Keratinocyte (primary cell): Measurements from ENCODE around the gene RHOJ. TPM values are rescaled to one million over a fixed set of nuclear protein-coding genes. Genes with fewer than 3 reads are reported as not detected.

Source experiments
- DNase-seq: peaks from one replicate; pipeline ENCODE4 v3.0.0-alpha.2; 2011; ENCODE audit warnings: low read depth, missing footprints, low spot score
- FAIRE-seq: peaks from 2 replicates; lab custom pipeline; 2011; peaks lifted over from hg19 to GRCh38; lab: Jason Lieb, UNC
- H2AFZ ChIP-seq: 2 replicates; pipeline ENCODE4 v1.6.0; 2012; ENCODE audit warnings: low read length, control low read depth, inconsistent platforms; ENCODE audit not compliant: control insufficient read depth
- H3K27ac ChIP-seq: 2 replicates; pipeline ENCODE4 v1.5.1; 2011; ENCODE audit warnings: low read length; ENCODE audit not compliant: control insufficient read depth, insufficient read depth
- H3K27me3 ChIP-seq: 3 replicates; pipeline ENCODE4 v1.6.0; 2011; ENCODE audit warnings: low read length; ENCODE audit not compliant: control insufficient read depth, insufficient read depth; ENCODE audit errors: extremely low read depth
- H3K36me3 ChIP-seq, 2 experiments: 2 replicates in 1 of 2; 3 replicates in 1 of 2; pipeline ENCODE4 v1.5.1; 2011; ENCODE audit warnings: low read length in 2 of 2, mild to moderate bottlenecking in 1 of 2; ENCODE audit not compliant: control insufficient read depth in 2 of 2, insufficient read depth in 2 of 2; ENCODE audit errors: extremely low read depth in 1 of 2
- H3K4me1 ChIP-seq: 3 replicates; pipeline ENCODE4 v1.5.1; 2011; ENCODE audit warnings: low read length; ENCODE audit not compliant: control insufficient read depth, insufficient read depth; ENCODE audit errors: extremely low read depth
- H3K4me2 ChIP-seq: 3 replicates; pipeline ENCODE4 v1.6.0; 2011; ENCODE audit warnings: low read depth, low read length; ENCODE audit not compliant: control insufficient read depth, insufficient read depth; ENCODE audit errors: extremely low read depth
- H3K4me3 ChIP-seq, 3 experiments: fragments of 200-600 bp in 1 of 3; sonication (generic) in 1 of 3; 2 replicates in 2 of 3; 3 replicates in 1 of 3; pipeline ENCODE4 v1.5.1; 2011 to 2016; ENCODE audit warnings: low read length in 3 of 3, mild to moderate bottlenecking in 3 of 3, control low read depth in 2 of 3, inconsistent platforms in 1 of 3, low read depth in 1 of 3, mixed read lengths in 1 of 3, mixed run types in 1 of 3, moderate library complexity in 1 of 3; ENCODE audit not compliant: control insufficient read depth in 2 of 3, insufficient read depth in 2 of 3; ENCODE audit errors: extremely low read depth in 1 of 3
- H3K79me2 ChIP-seq: 2 replicates; pipeline ENCODE4 v1.6.0; 2012; ENCODE audit warnings: low read length; ENCODE audit not compliant: control insufficient read depth, insufficient read depth
- H3K9ac ChIP-seq: 3 replicates; pipeline ENCODE4 v1.6.0; 2011; ENCODE audit warnings: low read length; ENCODE audit not compliant: control insufficient read depth, insufficient read depth; ENCODE audit errors: extremely low read depth
- H3K9me1 ChIP-seq: 3 replicates; pipeline ENCODE4 v1.6.0; 2011; ENCODE audit warnings: low read length; ENCODE audit not compliant: control insufficient read depth, insufficient read depth; ENCODE audit errors: extremely low read depth
- H3K9me3 ChIP-seq: 2 replicates; pipeline ENCODE4 v1.5.1; 2012; ENCODE audit warnings: low read depth, low read length; ENCODE audit not compliant: control insufficient read depth
- H4K20me1 ChIP-seq: 3 replicates; pipeline ENCODE4 v1.6.0; 2011; ENCODE audit warnings: low read length; ENCODE audit not compliant: control insufficient read depth, insufficient read depth; ENCODE audit errors: extremely low read depth
- EZH2 ChIP-seq: IDR thresholded peaks from one replicate; pipeline ENCODE4 v1.6.1; 2012; ENCODE audit warnings: inconsistent platforms, mild to moderate bottlenecking, low read length, moderate library complexity
- dilution Hi-C: fragments of 300-500 bp; cut with MboI; formaldehyde crosslinking; loops from one replicate; pipeline ENCODE4 v1.7.0; 2020; ENCODE audit warnings: low sequenced_read_pairs; ENCODE audit not compliant: extremely low pct_ligation_motif_present
- polyA plus RNA-seq, 5 experiments: library from polyadenylated mRNA; depleted of rRNA in 3 of 5; stranded (reverse) in 3 of 5; stranded (forward) in 1 of 5; unstranded in 1 of 5; fragments of >200 nt; gene quantifications; 1 replicate in 1 of 5; 2 replicates in 3 of 5; 3 replicates in 1 of 5; pipeline versions ENCODE4 v1.2.1 to v1.2.3, GENCODE V29; 2011 to 2012; ENCODE audit warnings: missing spikeins in 2 of 5, low read depth in 1 of 5, low replicate concordance in 1 of 5
- TF ChIP-seq, protein P1 (sequence below), 3 experiments: IDR thresholded peaks in 1 of 3; conservative IDR thresholded peaks in 1 of 3; optimal IDR thresholded peaks in 1 of 3; 2 replicates in 2 of 3; 3 replicates in 1 of 3; pipeline versions ENCODE3 to v1.5.1; 2011; ENCODE audit warnings: low read length in 3 of 3, mild to moderate bottlenecking in 3 of 3, moderate library complexity in 2 of 3, control low read depth in 1 of 3, inconsistent platforms in 1 of 3; ENCODE audit not compliant: insufficient read depth in 2 of 3; ENCODE audit errors: extremely low read depth in 1 of 3

The RHOJ gene
- polyA plus RNA-seq, 1 donor (not counting 4 experiments of a cell fraction or from before 2014, with no cell fraction given), result 0.46 TPM

GRCh38 chr14:63209160-63209559, 4.9 kb downstream of the RHOJ start:
- Histone ChIP-seq H3K27ac (no peak overlapping the region), H3K9me3 (no peaks in the 10 kb centered on the region), H3K4me3 (no peak overlapping the region), H3K9ac (no peak overlapping the region), H3K79me2 (no peaks in the 10 kb centered on the region), H2AFZ (no peak overlapping the region), H3K36me3 (no peaks in the 10 kb centered on the region), H4K20me1 (no peaks in the 10 kb centered on the region), H3K4me1 (peaks cover 2% of the 10 kb centered on the region), H3K27me3 (no peaks in the 10 kb centered on the region), H3K4me2 (no peak overlapping the region), H3K9me1 (no peaks in the 10 kb centered on the region)
- dilution Hi-C loops, result no loop called here
- FAIRE-seq (no peak), DNase-seq (no peak)
- TF ChIP-seq, protein P1, sequence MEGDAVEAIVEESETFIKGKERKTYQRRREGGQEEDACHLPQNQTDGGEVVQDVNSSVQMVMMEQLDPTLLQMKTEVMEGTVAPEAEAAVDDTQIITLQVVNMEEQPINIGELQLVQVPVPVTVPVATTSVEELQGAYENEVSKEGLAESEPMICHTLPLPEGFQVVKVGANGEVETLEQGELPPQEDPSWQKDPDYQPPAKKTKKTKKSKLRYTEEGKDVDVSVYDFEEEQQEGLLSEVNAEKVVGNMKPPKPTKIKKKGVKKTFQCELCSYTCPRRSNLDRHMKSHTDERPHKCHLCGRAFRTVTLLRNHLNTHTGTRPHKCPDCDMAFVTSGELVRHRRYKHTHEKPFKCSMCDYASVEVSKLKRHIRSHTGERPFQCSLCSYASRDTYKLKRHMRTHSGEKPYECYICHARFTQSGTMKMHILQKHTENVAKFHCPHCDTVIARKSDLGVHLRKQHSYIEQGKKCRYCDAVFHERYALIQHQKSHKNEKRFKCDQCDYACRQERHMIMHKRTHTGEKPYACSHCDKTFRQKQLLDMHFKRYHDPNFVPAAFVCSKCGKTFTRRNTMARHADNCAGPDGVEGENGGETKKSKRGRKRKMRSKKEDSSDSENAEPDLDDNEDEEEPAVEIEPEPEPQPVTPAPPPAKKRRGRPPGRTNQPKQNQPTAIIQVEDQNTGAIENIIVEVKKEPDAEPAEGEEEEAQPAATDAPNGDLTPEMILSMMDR (optimal IDR thresholded peaks at IDR 0.05 in 1 of 3, IDR thresholded peaks at IDR 0.05 in 1 of 3, conservative IDR thresholded peaks at IDR 0.05 in 1 of 3; ENCODE audit: extremely low read depth in 1 of 3, insufficient read depth in 2 of 3, low read length in 3 of 3), result no peak
- no peak for TF ChIP-seq EZH2

GRCh38 chr14:63210812-63211211, 6.6 kb downstream of the RHOJ start:
- Histone ChIP-seq H3K4me3 (no peak overlapping the region), H3K79me2 (no peaks in the 10 kb centered on the region), H3K27me3 (no peaks in the 10 kb centered on the region), H3K9me1 (no peaks in the 10 kb centered on the region), H2AFZ (no peak overlapping the region), H3K27ac (no peak overlapping the region), H3K9me3 (no peaks in the 10 kb centered on the region), H3K9ac (no peak overlapping the region), H3K36me3 (no peaks in the 10 kb centered on the region), H3K4me1 (no peaks in the 10 kb centered on the region), H3K4me2 (no peak overlapping the region), H4K20me1 (no peaks in the 10 kb centered on the region)
- TF ChIP-seq, protein P1 (optimal IDR thresholded peaks at IDR 0.05 in 1 of 3, IDR thresholded peaks at IDR 0.05 in 1 of 3, conservative IDR thresholded peaks at IDR 0.05 in 1 of 3; ENCODE audit: extremely low read depth in 1 of 3, insufficient read depth in 2 of 3, low read length in 3 of 3), result no peak
- TF ChIP-seq EZH2, result no peak
- no peak for FAIRE-seq
- no peak for DNase-seq
- dilution Hi-C loops, result no loop called here
